Measurements from ENCODE around the gene MAP2.
"Not testable (repeated sequence)": the region's sequence is repeated elsewhere in the genome, so short reads cannot be mapped to it uniquely, and the experiment has no call there.

GRCh38 chr2:209598227-209598626, 174.4 kb downstream of the MAP2 start:
- TF ChIP-seq, protein P1, sequence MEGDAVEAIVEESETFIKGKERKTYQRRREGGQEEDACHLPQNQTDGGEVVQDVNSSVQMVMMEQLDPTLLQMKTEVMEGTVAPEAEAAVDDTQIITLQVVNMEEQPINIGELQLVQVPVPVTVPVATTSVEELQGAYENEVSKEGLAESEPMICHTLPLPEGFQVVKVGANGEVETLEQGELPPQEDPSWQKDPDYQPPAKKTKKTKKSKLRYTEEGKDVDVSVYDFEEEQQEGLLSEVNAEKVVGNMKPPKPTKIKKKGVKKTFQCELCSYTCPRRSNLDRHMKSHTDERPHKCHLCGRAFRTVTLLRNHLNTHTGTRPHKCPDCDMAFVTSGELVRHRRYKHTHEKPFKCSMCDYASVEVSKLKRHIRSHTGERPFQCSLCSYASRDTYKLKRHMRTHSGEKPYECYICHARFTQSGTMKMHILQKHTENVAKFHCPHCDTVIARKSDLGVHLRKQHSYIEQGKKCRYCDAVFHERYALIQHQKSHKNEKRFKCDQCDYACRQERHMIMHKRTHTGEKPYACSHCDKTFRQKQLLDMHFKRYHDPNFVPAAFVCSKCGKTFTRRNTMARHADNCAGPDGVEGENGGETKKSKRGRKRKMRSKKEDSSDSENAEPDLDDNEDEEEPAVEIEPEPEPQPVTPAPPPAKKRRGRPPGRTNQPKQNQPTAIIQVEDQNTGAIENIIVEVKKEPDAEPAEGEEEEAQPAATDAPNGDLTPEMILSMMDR (IDR thresholded peaks at IDR 0.05) = not testable (repeated sequence)
- TF ChIP-seq POLR2A (IDR thresholded peaks at IDR 0.05) = not testable (repeated sequence)
